ENCODE measurements around the gene LRIG2. TPM values are rescaled to one million over a fixed set of nuclear protein-coding genes. Genes with fewer than 3 reads are reported as not detected.

Gene LRIG2
- total and polyA plus RNA-seq, 9 of the 15 experiments (the other 6 are each of a cell fraction or from before 2014, with no cell fraction given), result 1.8 to 28.1 (median 11.5) TPM

GRCh38 chr1:113055570-113055969 is 17.4 kb upstream of the LRIG2 start (continued):
- TF ChIP-seq ZNF699 (CRISPR knock-in tag; IDR thresholded peaks at IDR 0.05; ENCODE audit: insufficient replicate concordance) (no peak), NR3C1 (CRISPR knock-in tag; IDR thresholded peaks at IDR 0.05) (no peak), GTF2F1 (IDR thresholded peaks at IDR 0.05; ENCODE audit: low read depth, low read length) (no peak), ZNF395 (CRISPR knock-in tag; IDR thresholded peaks at IDR 0.05) (no peak), SMC3 (conservative IDR thresholded peaks at IDR 0.05; ENCODE audit: insufficient read depth, low read depth, low read length) (no peak)
- TF ChIP-seq, protein P1, sequence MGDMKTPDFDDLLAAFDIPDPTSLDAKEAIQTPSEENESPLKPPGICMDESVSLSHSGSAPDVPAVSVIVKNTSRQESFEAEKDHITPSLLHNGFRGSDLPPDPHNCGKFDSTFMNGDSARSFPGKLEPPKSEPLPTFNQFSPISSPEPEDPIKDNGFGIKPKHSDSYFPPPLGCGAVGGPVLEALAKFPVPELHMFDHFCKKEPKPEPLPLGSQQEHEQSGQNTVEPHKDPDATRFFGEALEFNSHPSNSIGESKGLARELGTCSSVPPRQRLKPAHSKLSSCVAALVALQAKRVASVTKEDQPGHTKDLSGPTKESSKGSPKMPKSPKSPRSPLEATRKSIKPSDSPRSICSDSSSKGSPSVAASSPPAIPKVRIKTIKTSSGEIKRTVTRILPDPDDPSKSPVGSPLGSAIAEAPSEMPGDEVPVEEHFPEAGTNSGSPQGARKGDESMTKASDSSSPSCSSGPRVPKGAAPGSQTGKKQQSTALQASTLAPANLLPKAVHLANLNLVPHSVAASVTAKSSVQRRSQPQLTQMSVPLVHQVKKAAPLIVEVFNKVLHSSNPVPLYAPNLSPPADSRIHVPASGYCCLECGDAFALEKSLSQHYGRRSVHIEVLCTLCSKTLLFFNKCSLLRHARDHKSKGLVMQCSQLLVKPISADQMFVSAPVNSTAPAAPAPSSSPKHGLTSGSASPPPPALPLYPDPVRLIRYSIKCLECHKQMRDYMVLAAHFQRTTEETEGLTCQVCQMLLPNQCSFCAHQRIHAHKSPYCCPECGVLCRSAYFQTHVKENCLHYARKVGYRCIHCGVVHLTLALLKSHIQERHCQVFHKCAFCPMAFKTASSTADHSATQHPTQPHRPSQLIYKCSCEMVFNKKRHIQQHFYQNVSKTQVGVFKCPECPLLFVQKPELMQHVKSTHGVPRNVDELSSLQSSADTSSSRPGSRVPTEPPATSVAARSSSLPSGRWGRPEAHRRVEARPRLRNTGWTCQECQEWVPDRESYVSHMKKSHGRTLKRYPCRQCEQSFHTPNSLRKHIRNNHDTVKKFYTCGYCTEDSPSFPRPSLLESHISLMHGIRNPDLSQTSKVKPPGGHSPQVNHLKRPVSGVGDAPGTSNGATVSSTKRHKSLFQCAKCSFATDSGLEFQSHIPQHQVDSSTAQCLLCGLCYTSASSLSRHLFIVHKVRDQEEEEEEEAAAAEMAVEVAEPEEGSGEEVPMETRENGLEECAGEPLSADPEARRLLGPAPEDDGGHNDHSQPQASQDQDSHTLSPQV (IDR thresholded peaks at IDR 0.05), result no peak
